Transverse colon (tissue), 4 donors: ENCODE measurements around the gene SH3RF1.

Source experiments
- EP300 ChIP-seq: sonication (generic); formaldehyde crosslinking; IDR thresholded peaks from one replicate; pipeline ENCODE4 v1.6.1; 2017; ENCODE audit warnings: antibody characterized with exemption, low read depth
- POLR2A ChIP-seq: fragments of 450-650 bp; IDR thresholded peaks from one replicate; pipeline ENCODE4 v1.6.1; 2016; ENCODE audit warnings: antibody characterized with exemption, mild to moderate bottlenecking, moderate library complexity
- POLR2AphosphoS5 ChIP-seq, 3 donors: sonication (generic); formaldehyde crosslinking; IDR thresholded peaks; one replicate each; pipeline ENCODE4 v1.6.1; 2016; ENCODE audit warnings: antibody characterized with exemption in 3 of 3
- TF ChIP-seq, protein P1 (sequence below), 5 experiments: fragments of 200-600 bp in 3 of 5; fragments of 450-650 bp in 2 of 5; sonication (generic) in 3 of 5; IDR thresholded peaks; 1 replicate in 2 of 5; 2 replicates in 3 of 5; pipeline ENCODE4 v1.5.1; 2016 to 2017; ENCODE audit warnings: antibody characterized with exemption in 5 of 5, inconsistent platforms in 3 of 5, mild to moderate bottlenecking in 2 of 5, moderate library complexity in 1 of 5

DNA sequence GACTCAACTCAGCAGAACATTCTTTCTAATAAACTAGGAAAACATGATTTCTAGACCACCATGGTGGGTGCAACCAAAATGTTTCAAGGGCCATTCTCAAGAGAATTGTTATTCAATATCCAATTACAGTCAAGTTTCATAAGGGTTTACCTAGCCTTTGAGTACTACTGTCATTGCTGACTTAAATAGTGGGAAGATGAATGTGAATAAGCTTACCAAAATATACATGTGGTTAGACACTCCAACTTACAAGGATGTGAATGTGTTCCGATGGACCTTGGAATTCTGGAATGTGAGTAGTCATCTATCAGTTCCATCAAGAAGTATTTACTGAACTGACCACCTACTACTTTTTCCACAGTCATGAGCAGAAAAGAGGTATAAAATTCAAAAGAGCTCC is 16.9 kb downstream of the SH3RF1 start:
- TF ChIP-seq, protein P1, sequence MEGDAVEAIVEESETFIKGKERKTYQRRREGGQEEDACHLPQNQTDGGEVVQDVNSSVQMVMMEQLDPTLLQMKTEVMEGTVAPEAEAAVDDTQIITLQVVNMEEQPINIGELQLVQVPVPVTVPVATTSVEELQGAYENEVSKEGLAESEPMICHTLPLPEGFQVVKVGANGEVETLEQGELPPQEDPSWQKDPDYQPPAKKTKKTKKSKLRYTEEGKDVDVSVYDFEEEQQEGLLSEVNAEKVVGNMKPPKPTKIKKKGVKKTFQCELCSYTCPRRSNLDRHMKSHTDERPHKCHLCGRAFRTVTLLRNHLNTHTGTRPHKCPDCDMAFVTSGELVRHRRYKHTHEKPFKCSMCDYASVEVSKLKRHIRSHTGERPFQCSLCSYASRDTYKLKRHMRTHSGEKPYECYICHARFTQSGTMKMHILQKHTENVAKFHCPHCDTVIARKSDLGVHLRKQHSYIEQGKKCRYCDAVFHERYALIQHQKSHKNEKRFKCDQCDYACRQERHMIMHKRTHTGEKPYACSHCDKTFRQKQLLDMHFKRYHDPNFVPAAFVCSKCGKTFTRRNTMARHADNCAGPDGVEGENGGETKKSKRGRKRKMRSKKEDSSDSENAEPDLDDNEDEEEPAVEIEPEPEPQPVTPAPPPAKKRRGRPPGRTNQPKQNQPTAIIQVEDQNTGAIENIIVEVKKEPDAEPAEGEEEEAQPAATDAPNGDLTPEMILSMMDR (IDR thresholded peaks at IDR 0.05), result no peak
- TF ChIP-seq POLR2AphosphoS5 (IDR thresholded peaks at IDR 0.05) (no peak), POLR2A (no peak), EP300 (no peak)
